Panc1 (cell line): ENCODE data around the gene ENTPD8.

Experiments used
- CTCF ChIP-seq: fragments of 450-650 bp; IDR thresholded peaks from 2 replicates; pipeline ENCODE4 v1.5.1; 2017; ENCODE audit warnings: mild to moderate bottlenecking
- SIN3A ChIP-seq: IDR thresholded peaks from 2 replicates; pipeline ENCODE4 v1.6.1; 2012; ENCODE audit warnings: low read depth, mild to moderate bottlenecking, low read length, moderate library complexity, borderline replicate concordance; ENCODE audit not compliant: insufficient read depth
- TF ChIP-seq, protein P1 (sequence below), 2 experiments: IDR thresholded peaks; 2 replicates each; pipeline ENCODE4 v1.6.1; 2011 to 2012; ENCODE audit warnings: low read depth in 2 of 2, control low read depth in 1 of 2, low read length in 1 of 2, mild to moderate bottlenecking in 1 of 2, moderate library complexity in 1 of 2; ENCODE audit not compliant: insufficient read depth in 1 of 2

- TF ChIP-seq CTCF (no peak), SIN3A (no peak)
- TF ChIP-seq, protein P1, sequence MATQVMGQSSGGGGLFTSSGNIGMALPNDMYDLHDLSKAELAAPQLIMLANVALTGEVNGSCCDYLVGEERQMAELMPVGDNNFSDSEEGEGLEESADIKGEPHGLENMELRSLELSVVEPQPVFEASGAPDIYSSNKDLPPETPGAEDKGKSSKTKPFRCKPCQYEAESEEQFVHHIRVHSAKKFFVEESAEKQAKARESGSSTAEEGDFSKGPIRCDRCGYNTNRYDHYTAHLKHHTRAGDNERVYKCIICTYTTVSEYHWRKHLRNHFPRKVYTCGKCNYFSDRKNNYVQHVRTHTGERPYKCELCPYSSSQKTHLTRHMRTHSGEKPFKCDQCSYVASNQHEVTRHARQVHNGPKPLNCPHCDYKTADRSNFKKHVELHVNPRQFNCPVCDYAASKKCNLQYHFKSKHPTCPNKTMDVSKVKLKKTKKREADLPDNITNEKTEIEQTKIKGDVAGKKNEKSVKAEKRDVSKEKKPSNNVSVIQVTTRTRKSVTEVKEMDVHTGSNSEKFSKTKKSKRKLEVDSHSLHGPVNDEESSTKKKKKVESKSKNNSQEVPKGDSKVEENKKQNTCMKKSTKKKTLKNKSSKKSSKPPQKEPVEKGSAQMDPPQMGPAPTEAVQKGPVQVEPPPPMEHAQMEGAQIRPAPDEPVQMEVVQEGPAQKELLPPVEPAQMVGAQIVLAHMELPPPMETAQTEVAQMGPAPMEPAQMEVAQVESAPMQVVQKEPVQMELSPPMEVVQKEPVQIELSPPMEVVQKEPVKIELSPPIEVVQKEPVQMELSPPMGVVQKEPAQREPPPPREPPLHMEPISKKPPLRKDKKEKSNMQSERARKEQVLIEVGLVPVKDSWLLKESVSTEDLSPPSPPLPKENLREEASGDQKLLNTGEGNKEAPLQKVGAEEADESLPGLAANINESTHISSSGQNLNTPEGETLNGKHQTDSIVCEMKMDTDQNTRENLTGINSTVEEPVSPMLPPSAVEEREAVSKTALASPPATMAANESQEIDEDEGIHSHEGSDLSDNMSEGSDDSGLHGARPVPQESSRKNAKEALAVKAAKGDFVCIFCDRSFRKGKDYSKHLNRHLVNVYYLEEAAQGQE (IDR thresholded peaks at IDR 0.05; ENCODE audit: insufficient read depth in 1 of 2, low read depth in 2 of 2, low read length in 1 of 2), result no peak
These were observed 5.8 kb upstream of the ENTPD8 start for GRCh38 chr9:137446851-137447471.
